Tibial nerve (tissue), 4 donors: ENCODE results near the gene AMACR. TPM values are rescaled to one million over a fixed set of nuclear protein-coding genes. Genes with fewer than 3 reads are reported as not detected.

Experiments
- DNase-seq, 2 donors: peaks; one replicate each; pipeline ENCODE4 v3.0.0-alpha.2; 2019; ENCODE audit warnings: low spot score in 2 of 2
- H3K27ac ChIP-seq, 4 donors: fragments of 200-600 bp; sonication (generic) in 3 of 4; one replicate each; pipeline ENCODE4 v1.5.1; 2017 to 2019; ENCODE audit warnings: mild to moderate bottlenecking in 1 of 4
- H3K27me3 ChIP-seq, 2 donors: fragments of 200-600 bp; sonication (generic) in 1 of 2; one replicate each; pipeline versions ENCODE4 v1.5.1 to v1.6.0; 2017 to 2019
- H3K36me3 ChIP-seq, 3 donors: fragments of 200-600 bp; sonication (generic); one replicate each; pipeline ENCODE4 v1.5.1; 2018 to 2019
- H3K4me1 ChIP-seq, 4 donors: fragments of 200-600 bp; sonication (generic) in 3 of 4; one replicate each; pipeline ENCODE4 v1.5.1; 2017 to 2019
- H3K4me3 ChIP-seq, 4 donors: fragments of 200-600 bp; sonication (generic) in 3 of 4; one replicate each; pipeline ENCODE4 v1.5.1; 2017 to 2019; ENCODE audit warnings: mild to moderate bottlenecking in 1 of 4, moderate library complexity in 1 of 4
- H3K9me3 ChIP-seq, 4 donors: fragments of 200-600 bp; sonication (generic) in 3 of 4; one replicate each; pipeline ENCODE4 v1.5.1; 2017 to 2019
- EP300 ChIP-seq, 2 donors: sonication (generic); formaldehyde crosslinking; IDR thresholded peaks; one replicate each; pipeline ENCODE4 v1.6.1; 2017; ENCODE audit warnings: antibody characterized with exemption in 2 of 2, mild to moderate bottlenecking in 1 of 2
- POLR2A ChIP-seq, 2 donors: fragments of 450-650 bp; IDR thresholded peaks; one replicate each; pipeline ENCODE4 v1.6.1; 2017; ENCODE audit warnings: antibody characterized with exemption in 2 of 2, mild to moderate bottlenecking in 2 of 2, moderate library complexity in 2 of 2
- WGBS, 2 donors: methylation state at CpG; one replicate each; pipeline ENCODE4 v1.1.5; 2018; 5-methylcytosine and 5-hydroxymethylcytosine counted together
- total RNA-seq, 4 donors: library from RNA; depleted of rRNA; stranded (reverse); fragments of >200 nt; gene quantifications; one replicate each; pipeline ENCODE4 v1.1.0, GENCODE V29; 2016
- TF ChIP-seq, protein P1 (sequence below), 5 experiments: fragments of 200-600 bp in 3 of 5; fragments of 450-650 bp in 2 of 5; sonication (generic) in 3 of 5; IDR thresholded peaks; one replicate each; pipeline ENCODE4 v1.5.1; 2016 to 2019; ENCODE audit warnings: antibody characterized with exemption in 5 of 5, mild to moderate bottlenecking in 3 of 5, moderate library complexity in 2 of 5

AMACR gene
- total RNA-seq, 4 donors from 2014 or later: 3.7 to 10.7 (median 7.5) TPM

GRCh38 chr5:34020726-34021125, 12.9 kb upstream of the AMACR start:
- WGBS, 2 donors: 90 to 95% methylated on average over 1 of the region's 1 CpG
- no peak for DNase-seq
- no peaks in the 10 kb centered on the region for H3K4me1 ChIP-seq

GRCh38 chr5:34017254-34017653, 9.4 kb upstream of the AMACR start:
- no peaks in the 10 kb centered on the region for H3K27me3 ChIP-seq
- no peaks in the 10 kb centered on the region for H3K9me3 ChIP-seq
- 76 to 82% methylated on average over 2 of the region's 2 CpGs for WGBS, 2 donors
- peaks cover 0 to 27% (median 0%) of the 10 kb centered on the region in 3 donors for H3K36me3 ChIP-seq
- no peak overlapping the region for H3K4me3 ChIP-seq
- H3K27ac ChIP-seq: no peak overlapping the region
- peaks cover 0 to 6% (median 0%) of the 10 kb centered on the region in 4 donors for H3K4me1 ChIP-seq
- TF ChIP-seq, protein P1, sequence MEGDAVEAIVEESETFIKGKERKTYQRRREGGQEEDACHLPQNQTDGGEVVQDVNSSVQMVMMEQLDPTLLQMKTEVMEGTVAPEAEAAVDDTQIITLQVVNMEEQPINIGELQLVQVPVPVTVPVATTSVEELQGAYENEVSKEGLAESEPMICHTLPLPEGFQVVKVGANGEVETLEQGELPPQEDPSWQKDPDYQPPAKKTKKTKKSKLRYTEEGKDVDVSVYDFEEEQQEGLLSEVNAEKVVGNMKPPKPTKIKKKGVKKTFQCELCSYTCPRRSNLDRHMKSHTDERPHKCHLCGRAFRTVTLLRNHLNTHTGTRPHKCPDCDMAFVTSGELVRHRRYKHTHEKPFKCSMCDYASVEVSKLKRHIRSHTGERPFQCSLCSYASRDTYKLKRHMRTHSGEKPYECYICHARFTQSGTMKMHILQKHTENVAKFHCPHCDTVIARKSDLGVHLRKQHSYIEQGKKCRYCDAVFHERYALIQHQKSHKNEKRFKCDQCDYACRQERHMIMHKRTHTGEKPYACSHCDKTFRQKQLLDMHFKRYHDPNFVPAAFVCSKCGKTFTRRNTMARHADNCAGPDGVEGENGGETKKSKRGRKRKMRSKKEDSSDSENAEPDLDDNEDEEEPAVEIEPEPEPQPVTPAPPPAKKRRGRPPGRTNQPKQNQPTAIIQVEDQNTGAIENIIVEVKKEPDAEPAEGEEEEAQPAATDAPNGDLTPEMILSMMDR (IDR thresholded peaks at IDR 0.05): no peak
- no peak for TF ChIP-seq POLR2A (IDR thresholded peaks at IDR 0.05)
- TF ChIP-seq EP300 (IDR thresholded peaks at IDR 0.05): no peak
- no peak for DNase-seq

More at GRCh38 chr5:34020726-34021125, 12.9 kb upstream of the AMACR start:
- TF ChIP-seq POLR2A (IDR thresholded peaks at IDR 0.05): no peak
- no peak for TF ChIP-seq EP300 (IDR thresholded peaks at IDR 0.05)
- TF ChIP-seq, protein P1 (IDR thresholded peaks at IDR 0.05): no peak
- Histone ChIP-seq H3K27ac (no peak overlapping the region), H3K36me3 (peaks cover 0 to 44% (median 0%) of the 10 kb centered on the region in 3 donors), H3K9me3 (no peaks in the 10 kb centered on the region), H3K4me3 (no peak overlapping the region), H3K27me3 (no peaks in the 10 kb centered on the region)

DNA sequence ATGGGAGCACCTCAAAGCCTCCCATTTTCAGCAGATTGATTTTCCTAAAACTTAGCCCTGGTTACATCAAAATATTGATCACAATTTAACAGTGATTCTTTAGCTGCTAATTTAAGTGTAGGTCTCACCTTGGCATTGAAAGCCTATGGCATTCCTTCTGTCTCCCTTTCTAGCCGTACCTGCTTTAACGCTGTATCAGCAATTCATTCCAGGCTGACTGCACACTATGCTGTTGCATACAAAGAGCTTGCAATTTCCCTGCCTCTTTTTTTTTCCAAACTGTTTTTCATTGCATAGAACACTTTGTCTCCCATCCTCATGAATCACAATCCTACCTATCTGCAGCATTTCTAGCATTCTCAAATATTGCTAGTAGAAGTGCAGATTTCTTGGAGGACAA, 8.9 kb upstream of the AMACR start:
- Histone ChIP-seq H3K4me3 (no peak overlapping the region), H3K27ac (no peak overlapping the region), H3K36me3 (peaks cover 0 to 27% (median 0%) of the 10 kb centered on the region in 3 donors), H3K27me3 (no peaks in the 10 kb centered on the region), H3K4me1 (peaks cover 0 to 6% (median 0%) of the 10 kb centered on the region in 4 donors), H3K9me3 (no peaks in the 10 kb centered on the region)
- TF ChIP-seq EP300 (IDR thresholded peaks at IDR 0.05) (no peak), POLR2A (IDR thresholded peaks at IDR 0.05) (no peak)
- TF ChIP-seq, protein P1 (IDR thresholded peaks at IDR 0.05): no peak
- WGBS, 2 donors: 89 to 91% methylated on average over 2 of the region's 2 CpGs
- DNase-seq: no peak

DNA sequence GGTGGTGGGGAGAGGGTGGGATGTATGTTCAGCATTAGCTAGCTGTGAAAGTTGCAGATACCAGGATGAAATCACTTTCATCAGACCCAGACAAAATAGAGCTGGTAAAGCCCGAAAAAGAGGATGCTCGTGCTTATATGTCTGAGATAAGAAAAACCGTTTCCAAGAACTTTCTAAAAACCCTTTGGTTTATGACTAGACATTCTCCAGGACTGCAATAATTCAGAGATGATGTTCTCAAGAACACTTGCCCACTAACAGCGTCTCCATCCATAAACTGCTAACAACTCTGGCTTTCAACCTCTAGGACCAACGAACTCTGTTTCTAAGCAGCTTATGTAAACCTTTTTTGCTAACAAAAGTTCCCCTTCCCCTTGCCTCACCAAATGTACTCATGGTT, 8.4 kb upstream of the AMACR start:
- no peaks in the 10 kb centered on the region for H3K9me3 ChIP-seq
- DNase-seq: no peak
- H3K4me1 ChIP-seq: peaks cover 0 to 6% (median 0%) of the 10 kb centered on the region in 4 donors
- H3K27ac ChIP-seq: no peak overlapping the region
- H3K4me3 ChIP-seq: no peak overlapping the region
- peaks cover 0 to 27% (median 0%) of the 10 kb centered on the region in 3 donors for H3K36me3 ChIP-seq
- TF ChIP-seq POLR2A (IDR thresholded peaks at IDR 0.05) (no peak), EP300 (IDR thresholded peaks at IDR 0.05) (no peak)
- TF ChIP-seq, protein P1 (IDR thresholded peaks at IDR 0.05): no peak
- H3K27me3 ChIP-seq: no peaks in the 10 kb centered on the region
- 81 to 87% methylated on average over 5 of the region's 5 CpGs for WGBS, 2 donors

DNA sequence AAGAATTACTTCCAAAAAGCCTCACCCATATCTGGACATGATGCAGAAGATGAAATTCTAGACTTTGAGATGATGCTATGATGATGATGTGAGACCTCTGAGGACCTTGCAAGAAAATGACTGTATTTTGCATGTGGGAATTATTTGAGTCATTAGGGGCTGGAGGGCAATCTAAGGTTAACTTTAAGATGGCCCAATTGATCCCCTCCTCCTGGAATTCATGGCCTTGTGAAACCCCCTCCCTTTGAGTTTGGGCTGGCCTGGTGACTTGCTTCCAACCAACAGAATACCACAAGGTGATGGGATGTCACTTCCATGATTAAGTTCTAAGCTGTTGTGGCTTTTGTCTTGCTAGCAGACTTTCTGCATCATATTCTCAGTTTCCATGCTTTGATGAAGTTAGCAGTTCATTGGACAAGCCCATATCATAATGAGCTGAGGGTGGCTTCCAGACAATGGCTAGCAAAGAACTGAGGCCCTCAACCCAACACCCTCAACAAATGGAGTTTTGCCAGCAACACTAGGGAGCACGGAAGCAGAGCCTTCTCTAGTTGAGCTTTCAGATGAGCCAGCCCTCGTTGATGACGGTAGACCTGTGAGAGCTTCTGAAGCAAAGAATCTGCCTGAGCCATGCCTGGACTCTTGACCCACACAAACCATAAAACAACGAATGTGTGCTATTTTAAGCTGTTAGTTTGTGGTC, 7.4 kb upstream of the AMACR start:
- no peak for DNase-seq
- TF ChIP-seq, protein P1 (IDR thresholded peaks at IDR 0.05): no peak
- TF ChIP-seq EP300 (IDR thresholded peaks at IDR 0.05) (no peak), POLR2A (IDR thresholded peaks at IDR 0.05) (no peak)
- no peaks in the 10 kb centered on the region for H3K27me3 ChIP-seq
- H3K4me1 ChIP-seq: peaks cover 0 to 6% (median 0%) of the 10 kb centered on the region in 4 donors
- 89% methylated on average over 4 of the region's 4 CpGs for WGBS, 2 donors
- H3K9me3 ChIP-seq: no peaks in the 10 kb centered on the region
- H3K27ac ChIP-seq: no peak overlapping the region
- peaks cover 0 to 19% (median 0%) of the 10 kb centered on the region in 3 donors for H3K36me3 ChIP-seq
- no peak overlapping the region for H3K4me3 ChIP-seq
